A549 (cell line): ENCODE measurements around the gene TTC7B. TPM values are rescaled to one million over a fixed set of nuclear protein-coding genes. Genes with fewer than 3 reads are reported as not detected.

Source experiments
- ATAC-seq, 2 experiments: fragments of 200-7000 bp in 1 of 2; fragments of >200 bp in 1 of 2; cut with Nextera tagmentation in 1 of 2; cut with Tn5 transposase in 1 of 2; 3 replicates each; pipeline versions ENCODE4 v1.8.0 to v1.9.1; 2018 to 2020; ENCODE audit warnings: mild to moderate bottlenecking in 1 of 2, moderate library complexity in 1 of 2
- CTCF ChIA-PET: fragments of 300-600 bp; sonication (Branson Sonifier 250); formaldehyde crosslinking; extraction: SDS; loops from one replicate; lab custom pipeline; 2021; ENCODE audit warnings: antibody characterized with exemption, inconsistent platforms; lab: Yijun Ruan, JAX
- POLR2A ChIA-PET: fragments of 350-600 bp; formaldehyde crosslinking; extraction: SDS; loops from one replicate; lab custom pipeline; 2021; ENCODE audit warnings: antibody characterized with exemption, inconsistent platforms; lab: Yijun Ruan, JAX
- DNase-seq, 2 experiments: peaks; one replicate each; pipeline versions ENCODE4 v3.0.0 to v3.0.0-alpha.2; 2011 to 2016; ENCODE audit warnings: low read depth in 1 of 2, low spot score in 1 of 2
- FAIRE-seq: peaks from 2 replicates; lab custom pipeline; 2011; peaks lifted over from hg19 to GRCh38; lab: Jason Lieb, UNC
- H3K27ac ChIP-seq, 2 experiments: fragments of >200 bp; sonication (Bioruptor Twin); formaldehyde crosslinking; 3 replicates each; pipeline ENCODE4 v1.5.1; 2016 to 2017
- H3K4me1 ChIP-seq: fragments of >200 bp; sonication (Bioruptor Twin); formaldehyde crosslinking; 3 replicates; pipeline ENCODE4 v1.6.1; 2016
- H3K4me2 ChIP-seq: fragments of >200 bp; sonication (Bioruptor Twin); formaldehyde crosslinking; 3 replicates; pipeline ENCODE4 v1.6.1; 2016
- H3K4me3 ChIP-seq: fragments of >200 bp; sonication (Bioruptor Twin); formaldehyde crosslinking; 3 replicates; pipeline ENCODE4 v1.5.1; 2016
- H3K9me3 ChIP-seq: fragments of >200 bp; sonication (Bioruptor Twin); formaldehyde crosslinking; 3 replicates; pipeline ENCODE4 v1.6.1; 2016
- CBX8 ChIP-seq: fragments of 200-600 bp; sonication (generic); IDR thresholded peaks from 2 replicates; pipeline ENCODE4 v1.6.1; 2016
- EHMT2 ChIP-seq: fragments of 200-600 bp; sonication (generic); IDR thresholded peaks from 2 replicates; pipeline ENCODE4 v1.6.1; 2016; ENCODE audit warnings: antibody characterized with exemption, low read depth, mild to moderate bottlenecking, moderate library complexity
- FOSB ChIP-seq: fragments of 250-450 bp; sonication (Bioruptor Pico); IDR thresholded peaks from 2 replicates; pipeline ENCODE4 v1.5.0; 2020; ENCODE audit warnings: mild to moderate bottlenecking, moderate library complexity
- HEYL ChIP-seq: fragments of 250-450 bp; sonication (Bioruptor Pico); IDR thresholded peaks from 2 replicates; pipeline ENCODE4 v1.8.0; 2021; ENCODE audit warnings: mild to moderate bottlenecking, moderate library complexity
- HOXA7 ChIP-seq: fragments of 250-450 bp; sonication (Bioruptor Pico); IDR thresholded peaks from 2 replicates; pipeline ENCODE4 v1.5.0; 2020; ENCODE audit warnings: mild to moderate bottlenecking, moderate library complexity
- HOXB13 ChIP-seq: fragments of 250-450 bp; sonication (Bioruptor Pico); IDR thresholded peaks from 2 replicates; pipeline ENCODE4 v1.5.0; 2020; ENCODE audit warnings: low read depth, mild to moderate bottlenecking, moderate library complexity
- HOXB5 ChIP-seq: fragments of 250-450 bp; sonication (Bioruptor Pico); IDR thresholded peaks from 2 replicates; pipeline ENCODE4 v1.5.0; 2020; ENCODE audit warnings: mild to moderate bottlenecking, moderate library complexity
- PHF8 ChIP-seq: fragments of 200-600 bp; sonication (generic); IDR thresholded peaks from 2 replicates; pipeline ENCODE4 v1.6.1; 2016; ENCODE audit warnings: low read depth, mild to moderate bottlenecking, antibody characterized with exemption, moderate library complexity, borderline replicate concordance
- POLR2A ChIP-seq: IDR thresholded peaks from 2 replicates; pipeline ENCODE4 v1.6.1; 2012; ENCODE audit warnings: mild to moderate bottlenecking, low read length
- POLR2AphosphoS2 ChIP-seq: conservative IDR thresholded peaks from 2 replicates; pipeline ENCODE4 v1.6.1; 2012; ENCODE audit warnings: low read length, improper control_type of control experiment, inconsistent platforms
- RAD21 ChIP-seq, 2 experiments: fragments of >200 bp in 1 of 2; sonication (Bioruptor Twin) in 1 of 2; formaldehyde crosslinking in 1 of 2; IDR thresholded peaks in 1 of 2; conservative IDR thresholded peaks in 1 of 2; 2 replicates in 1 of 2; 3 replicates in 1 of 2; pipeline ENCODE4 v1.6.1; 2012 to 2018; ENCODE audit warnings: inconsistent platforms in 1 of 2
- RARB ChIP-seq: fragments of 250-450 bp; sonication (Bioruptor Pico); IDR thresholded peaks from 2 replicates; pipeline ENCODE4 v1.8.0; 2021; ENCODE audit warnings: mild to moderate bottlenecking, moderate library complexity
- RNF2 ChIP-seq: fragments of 200-600 bp; sonication (generic); IDR thresholded peaks from 2 replicates; pipeline ENCODE4 v1.6.1; 2016; ENCODE audit warnings: low read depth, mild to moderate bottlenecking, antibody characterized with exemption, moderate library complexity, borderline replicate concordance
- SMC3 ChIP-seq: fragments of >200 bp; sonication (Bioruptor Twin); formaldehyde crosslinking; IDR thresholded peaks from 3 replicates; pipeline ENCODE4 v1.6.1; 2018; ENCODE audit warnings: inconsistent platforms
- SREBF2 ChIP-seq: fragments of 450-650 bp; IDR thresholded peaks from 2 replicates; pipeline ENCODE4 v1.6.1; 2014; ENCODE audit warnings: mild to moderate bottlenecking, moderate library complexity
- ZC3H11A ChIP-seq: fragments of 450-650 bp; IDR thresholded peaks from 2 replicates; pipeline ENCODE4 v1.6.1; 2014; ENCODE audit warnings: antibody characterized with exemption, mild to moderate bottlenecking
- WGBS: methylation state at CpG from one replicate; pipeline ENCODE4 v1.1.6; 2017; ENCODE audit errors: missing lambda C conversion rate; 5-methylcytosine and 5-hydroxymethylcytosine counted together
- polyA plus RNA-seq, 4 experiments: library from polyadenylated mRNA; depleted of rRNA in 3 of 4; stranded (reverse); fragments of >200 nt; fragmentation: RNase III in 1 of 4; extraction: RNeasy Plus Mini Kit Qiagen cat#74134 plus additional on column Dnase treatment in 1 of 4; gene quantifications; 2 replicates in 3 of 4; 3 replicates in 1 of 4; pipeline ENCODE4 v1.2.3, GENCODE V29; 2011 to 2017
- TF ChIP-seq, protein P1 (sequence below): fragments of >200 bp; sonication (Bioruptor Twin); formaldehyde crosslinking; IDR thresholded peaks from 3 replicates; pipeline ENCODE4 v1.5.1; 2016
- TF ChIP-seq, protein P2 (sequence below): fragments of >200 bp; sonication (Bioruptor Twin); formaldehyde crosslinking; IDR thresholded peaks from 2 replicates; pipeline ENCODE4 v1.6.1; 2016
- TF ChIP-seq, protein P3 (sequence below): fragments of 450-650 bp; IDR thresholded peaks from 2 replicates; pipeline ENCODE4 v1.6.1; 2014; ENCODE audit warnings: antibody characterized with exemption
- TF ChIP-seq, protein P4 (sequence below): fragments of 250-450 bp; sonication (Bioruptor Pico); IDR thresholded peaks from 2 replicates; pipeline ENCODE4 v1.5.0; 2021; ENCODE audit warnings: mild to moderate bottlenecking, moderate library complexity, borderline replicate concordance

The TTC7B gene
- polyA plus RNA-seq, 2 of the 4 experiments (the other 2 are of a cell fraction) = 16.6 to 28.0 TPM

DNA sequence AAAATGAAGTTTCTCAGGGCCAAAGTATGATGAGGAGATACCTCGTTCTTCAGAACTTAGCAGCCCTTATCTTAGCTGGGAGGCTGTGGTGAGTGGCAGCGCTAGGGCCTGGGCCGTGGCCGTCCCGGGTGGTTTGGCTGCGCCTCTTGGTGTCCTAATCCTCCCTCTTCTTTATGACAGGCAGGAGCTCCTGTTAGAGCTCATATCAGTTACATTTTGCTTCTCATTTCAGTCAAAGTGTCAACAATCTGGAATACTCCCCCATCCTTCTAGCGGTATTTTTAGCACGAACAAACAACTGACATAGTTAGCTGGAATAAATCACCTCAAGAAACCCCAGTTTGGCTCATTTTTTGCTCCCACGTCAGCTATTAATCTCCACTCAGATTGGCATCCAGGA lies 188.8 kb downstream of the TTC7B start:
- no peak for FAIRE-seq

DNA sequence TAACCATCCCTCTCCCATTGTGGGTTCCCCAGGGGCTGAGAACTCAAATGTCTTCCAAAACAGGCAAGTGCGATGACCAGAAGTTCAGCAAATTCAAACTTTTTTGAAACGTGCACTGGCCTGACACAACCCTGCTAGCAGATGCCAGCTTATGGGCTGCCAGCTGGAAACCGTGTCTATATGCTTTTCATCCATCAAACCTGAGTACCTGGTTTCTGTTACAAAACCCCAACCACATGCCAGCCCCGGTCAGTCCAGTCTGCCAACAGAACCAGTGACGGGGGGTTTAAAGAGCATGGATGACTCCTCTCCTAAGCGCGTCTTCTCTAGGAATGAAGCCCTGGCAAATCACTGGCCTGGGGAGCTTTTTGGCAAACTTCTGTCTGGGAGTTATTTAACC lies 189.7 kb downstream of the TTC7B start:
- FAIRE-seq = no peak
- no peak overlapping the region for H3K4me2 ChIP-seq
- CTCF ChIA-PET = no interaction called here

More for the DNA sequence above, 188.8 kb downstream of the TTC7B start:
- Histone ChIP-seq H3K4me1 (peaks cover 6% of the 10 kb centered on the region; the same call in 1 of the 3 replicates), H3K9me3 (no peaks in the 10 kb centered on the region), H3K4me3 (no peak overlapping the region), H3K4me2 (no peak overlapping the region), H3K27ac (no peak overlapping the region)
- POLR2A ChIA-PET = no interaction called here
- ATAC-seq (no peak), DNase-seq (no peak)
- CTCF ChIA-PET = no interaction called here
- no peak for TF ChIP-seq POLR2A
- TF ChIP-seq HOXB5 (CRISPR knock-in tag) = no peak
- TF ChIP-seq, protein P1, sequence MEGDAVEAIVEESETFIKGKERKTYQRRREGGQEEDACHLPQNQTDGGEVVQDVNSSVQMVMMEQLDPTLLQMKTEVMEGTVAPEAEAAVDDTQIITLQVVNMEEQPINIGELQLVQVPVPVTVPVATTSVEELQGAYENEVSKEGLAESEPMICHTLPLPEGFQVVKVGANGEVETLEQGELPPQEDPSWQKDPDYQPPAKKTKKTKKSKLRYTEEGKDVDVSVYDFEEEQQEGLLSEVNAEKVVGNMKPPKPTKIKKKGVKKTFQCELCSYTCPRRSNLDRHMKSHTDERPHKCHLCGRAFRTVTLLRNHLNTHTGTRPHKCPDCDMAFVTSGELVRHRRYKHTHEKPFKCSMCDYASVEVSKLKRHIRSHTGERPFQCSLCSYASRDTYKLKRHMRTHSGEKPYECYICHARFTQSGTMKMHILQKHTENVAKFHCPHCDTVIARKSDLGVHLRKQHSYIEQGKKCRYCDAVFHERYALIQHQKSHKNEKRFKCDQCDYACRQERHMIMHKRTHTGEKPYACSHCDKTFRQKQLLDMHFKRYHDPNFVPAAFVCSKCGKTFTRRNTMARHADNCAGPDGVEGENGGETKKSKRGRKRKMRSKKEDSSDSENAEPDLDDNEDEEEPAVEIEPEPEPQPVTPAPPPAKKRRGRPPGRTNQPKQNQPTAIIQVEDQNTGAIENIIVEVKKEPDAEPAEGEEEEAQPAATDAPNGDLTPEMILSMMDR = no peak
- TF ChIP-seq RARB = no peak
- TF ChIP-seq ZC3H11A = no peak
- TF ChIP-seq, protein P2, sequence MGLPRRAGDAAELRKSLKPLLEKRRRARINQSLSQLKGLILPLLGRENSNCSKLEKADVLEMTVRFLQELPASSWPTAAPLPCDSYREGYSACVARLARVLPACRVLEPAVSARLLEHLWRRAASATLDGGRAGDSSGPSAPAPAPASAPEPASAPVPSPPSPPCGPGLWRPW = no peak
- TF ChIP-seq PHF8 = no peak
- no peak for TF ChIP-seq RNF2
- TF ChIP-seq FOSB (CRISPR knock-in tag) = no peak
- TF ChIP-seq HOXB13 (CRISPR knock-in tag) = no peak
- TF ChIP-seq, protein P3, sequence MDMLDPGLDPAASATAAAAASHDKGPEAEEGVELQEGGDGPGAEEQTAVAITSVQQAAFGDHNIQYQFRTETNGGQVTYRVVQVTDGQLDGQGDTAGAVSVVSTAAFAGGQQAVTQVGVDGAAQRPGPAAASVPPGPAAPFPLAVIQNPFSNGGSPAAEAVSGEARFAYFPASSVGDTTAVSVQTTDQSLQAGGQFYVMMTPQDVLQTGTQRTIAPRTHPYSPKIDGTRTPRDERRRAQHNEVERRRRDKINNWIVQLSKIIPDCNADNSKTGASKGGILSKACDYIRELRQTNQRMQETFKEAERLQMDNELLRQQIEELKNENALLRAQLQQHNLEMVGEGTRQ = no peak
- TF ChIP-seq SMC3 = no peak
- no peak for TF ChIP-seq RAD21 (conservative IDR thresholded peaks at IDR 0.05 in 1 of 2, IDR thresholded peaks at IDR 0.05 in 1 of 2)
- TF ChIP-seq SREBF2 = no peak
- TF ChIP-seq EHMT2 = no peak
- TF ChIP-seq HEYL = no peak
- TF ChIP-seq, protein P4, sequence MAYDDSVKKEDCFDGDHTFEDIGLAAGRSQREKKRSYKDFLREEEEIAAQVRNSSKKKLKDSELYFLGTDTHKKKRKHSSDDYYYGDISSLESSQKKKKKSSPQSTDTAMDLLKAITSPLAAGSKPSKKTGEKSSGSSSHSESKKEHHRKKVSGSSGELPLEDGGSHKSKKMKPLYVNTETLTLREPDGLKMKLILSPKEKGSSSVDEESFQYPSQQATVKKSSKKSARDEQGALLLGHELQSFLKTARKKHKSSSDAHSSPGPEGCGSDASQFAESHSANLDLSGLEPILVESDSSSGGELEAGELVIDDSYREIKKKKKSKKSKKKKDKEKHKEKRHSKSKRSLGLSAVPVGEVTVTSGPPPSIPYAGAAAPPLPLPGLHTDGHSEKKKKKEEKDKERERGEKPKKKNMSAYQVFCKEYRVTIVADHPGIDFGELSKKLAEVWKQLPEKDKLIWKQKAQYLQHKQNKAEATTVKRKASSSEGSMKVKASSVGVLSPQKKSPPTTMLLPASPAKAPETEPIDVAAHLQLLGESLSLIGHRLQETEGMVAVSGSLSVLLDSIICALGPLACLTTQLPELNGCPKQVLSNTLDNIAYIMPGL (CRISPR knock-in tag) = no peak
- no peak for TF ChIP-seq POLR2AphosphoS2
- TF ChIP-seq HOXA7 (CRISPR knock-in tag) = no peak
- 90% methylated on average over 9 of the region's 9 CpGs for WGBS

More for the DNA sequence above, 189.7 kb downstream of the TTC7B start:
- Histone ChIP-seq H3K4me1 (peaks cover 6% of the 10 kb centered on the region; the same call in 1 of the 3 replicates), H3K27ac (no peak overlapping the region)
- POLR2A ChIA-PET = no interaction called here
- TF ChIP-seq SMC3 (no peak), HOXB5 (CRISPR knock-in tag) (no peak), CBX8 (no peak)
- TF ChIP-seq, protein P4 (CRISPR knock-in tag) = no peak
- TF ChIP-seq, all 56 proteins: peak for 0
- H3K4me3 ChIP-seq = no peak overlapping the region
- H3K9me3 ChIP-seq = no peaks in the 10 kb centered on the region
- WGBS = 89% methylated on average over 7 of the region's 7 CpGs
- DNase-seq (no peak), ATAC-seq (no peak)
